Lower leg skin (tissue), 3 donors: ENCODE data around the gene VAMP4.

Source experiments
- CTCF ChIP-seq, 3 donors: fragments of 450-650 bp; IDR thresholded peaks; one replicate each; pipeline ENCODE4 v1.5.1; 2016; ENCODE audit warnings: antibody characterized with exemption in 3 of 3, mild to moderate bottlenecking in 3 of 3, moderate library complexity in 2 of 3
- POLR2A ChIP-seq, 2 donors: fragments of 450-650 bp; IDR thresholded peaks; one replicate each; pipeline ENCODE4 v1.6.1; 2016 to 2017; ENCODE audit warnings: antibody characterized with exemption in 2 of 2, mild to moderate bottlenecking in 1 of 2, moderate library complexity in 1 of 2

- TF ChIP-seq CTCF (IDR thresholded peaks at IDR 0.05), result no peak
- no peak for TF ChIP-seq POLR2A (IDR thresholded peaks at IDR 0.05)
Observed at GRCh38 chr1:171740987-171741871, 636 bp downstream of the VAMP4 start.
